ENCODE results near the gene ZNF74. TPM values are rescaled to one million over a fixed set of nuclear protein-coding genes. Genes with fewer than 3 reads are reported as not detected.

The ZNF74 gene
- total and polyA plus RNA-seq, 2 donors (not counting 1 experiment from before 2014, with no cell fraction given) = 11.6 TPM

DNA sequence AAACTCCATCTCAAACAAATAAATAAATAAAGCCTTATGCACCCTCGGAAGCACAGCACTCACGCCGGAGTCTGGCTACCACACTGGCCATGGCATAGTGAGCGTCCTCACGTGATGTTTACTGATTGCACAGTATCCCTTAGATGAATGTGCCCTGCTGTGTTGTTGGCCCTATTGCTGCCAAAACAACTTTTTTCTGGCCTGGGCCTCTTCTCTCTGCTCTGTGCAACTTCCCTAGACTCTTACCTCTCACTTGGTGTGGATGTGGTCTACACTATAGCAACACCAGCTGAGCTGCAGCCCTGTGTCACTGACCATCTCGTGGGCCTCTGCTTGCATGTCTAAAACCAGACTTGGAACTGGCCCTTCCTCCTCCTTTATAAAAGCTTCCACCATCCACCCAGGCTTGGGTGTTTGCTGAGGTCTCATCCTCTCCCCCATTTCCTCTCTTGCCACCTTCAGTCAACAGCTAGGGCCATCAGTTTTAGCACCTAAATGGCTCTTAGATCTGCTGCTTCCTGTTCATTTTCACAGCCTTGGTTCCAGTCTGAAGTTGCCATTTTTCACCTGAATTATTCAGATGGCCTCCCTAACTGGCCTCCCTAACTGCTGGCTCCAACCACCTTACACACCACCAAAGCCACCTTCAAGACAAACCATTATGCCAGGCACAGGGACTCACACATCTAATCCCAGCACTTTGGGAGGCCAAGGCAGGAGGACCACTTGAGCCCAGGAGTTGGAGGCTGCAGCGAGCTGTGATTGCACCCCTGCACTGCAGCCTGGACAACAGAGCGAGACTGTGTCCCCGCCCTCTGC is 9.2 kb downstream of the ZNF74 start:
- Histone ChIP-seq H3K4me1 (ENCODE audit: control insufficient read depth in 2 of 2, insufficient read depth in 2 of 2, low read length in 2 of 2) (peaks cover 0 to 6% of the 10 kb centered on the region in 2 donors), H3K27ac (ENCODE audit: low read length in 2 of 2) (no peak overlapping the region), H4K20me1 (ENCODE audit: control insufficient read depth, insufficient read depth, low read length, poor library complexity, severe bottlenecking) (no peaks in the 10 kb centered on the region), H3K36me3 (replicated peaks in 1 of 2; ENCODE audit: control extremely low read depth in 1 of 2, control insufficient read depth in 1 of 2, extremely low read depth in 1 of 2, insufficient read depth in 2 of 2, low read length in 1 of 2) (peaks cover 0 to 28% of the 10 kb centered on the region in 2 experiments), H3K79me2 (ENCODE audit: control insufficient read depth, insufficient read depth, low read length) (peaks cover 17% of the 10 kb centered on the region), H2AFZ (ENCODE audit: insufficient read depth, low read depth, low read length, poor library complexity, severe bottlenecking) (no peak overlapping the region), H3K4me3 (ENCODE audit: control extremely low read depth in 1 of 5, extremely low read depth in 1 of 5, insufficient read depth in 1 of 5, low read depth in 2 of 5, low read length in 4 of 5) (no peak overlapping the region), H3K9ac (ENCODE audit: low read length) (no peak overlapping the region), H3K9me3 (ENCODE audit: control extremely low read depth in 1 of 3, control insufficient read depth in 2 of 3, insufficient read depth in 1 of 3, low read length in 2 of 3) (no peaks in the 10 kb centered on the region), H3K27me3 (replicated peaks in 1 of 4; ENCODE audit: control extremely low read depth in 1 of 4, control insufficient read depth in 3 of 4, insufficient read depth in 4 of 4, low read length in 3 of 4) (no peaks in the 10 kb centered on the region), H3K4me2 (replicated peaks; ENCODE audit: low read depth, low read length, poor library complexity, severe bottlenecking) (no peak overlapping the region)
- H3K9me3 Mint-ChIP-seq (ENCODE audit: insufficient read depth) = no peaks in the 10 kb centered on the region
- POLR2A ChIA-PET = no interaction called here
- TF ChIP-seq, protein P1, sequence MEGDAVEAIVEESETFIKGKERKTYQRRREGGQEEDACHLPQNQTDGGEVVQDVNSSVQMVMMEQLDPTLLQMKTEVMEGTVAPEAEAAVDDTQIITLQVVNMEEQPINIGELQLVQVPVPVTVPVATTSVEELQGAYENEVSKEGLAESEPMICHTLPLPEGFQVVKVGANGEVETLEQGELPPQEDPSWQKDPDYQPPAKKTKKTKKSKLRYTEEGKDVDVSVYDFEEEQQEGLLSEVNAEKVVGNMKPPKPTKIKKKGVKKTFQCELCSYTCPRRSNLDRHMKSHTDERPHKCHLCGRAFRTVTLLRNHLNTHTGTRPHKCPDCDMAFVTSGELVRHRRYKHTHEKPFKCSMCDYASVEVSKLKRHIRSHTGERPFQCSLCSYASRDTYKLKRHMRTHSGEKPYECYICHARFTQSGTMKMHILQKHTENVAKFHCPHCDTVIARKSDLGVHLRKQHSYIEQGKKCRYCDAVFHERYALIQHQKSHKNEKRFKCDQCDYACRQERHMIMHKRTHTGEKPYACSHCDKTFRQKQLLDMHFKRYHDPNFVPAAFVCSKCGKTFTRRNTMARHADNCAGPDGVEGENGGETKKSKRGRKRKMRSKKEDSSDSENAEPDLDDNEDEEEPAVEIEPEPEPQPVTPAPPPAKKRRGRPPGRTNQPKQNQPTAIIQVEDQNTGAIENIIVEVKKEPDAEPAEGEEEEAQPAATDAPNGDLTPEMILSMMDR (IDR thresholded peaks at IDR 0.05) = no peak
- no peak for TF ChIP-seq EZH2 (IDR thresholded peaks at IDR 0.05; ENCODE audit: borderline replicate concordance, insufficient read depth, low read depth, low read length, poor library complexity, severe bottlenecking)
- CTCF ChIA-PET = interaction anchor here (0.6 to 0.9 kb wide), 2 partner anchors 15 to 19 kb away, joined by 3 read pairs; no protein-coding TSS in a partner anchor
- 98% methylated on average over 9 of the region's 9 CpGs for WGBS (ENCODE audit: insufficient coverage)
- intact Hi-C loops (cut with micrococcal nuclease) = no loop called here
- H3K4me1 Mint-ChIP-seq = no peaks in the 10 kb centered on the region
- DNase-seq (no peak), ATAC-seq (ENCODE audit: low read depth) (no peak)
- no peak overlapping the region for H3K4me3 Mint-ChIP-seq
- no peaks in the 10 kb centered on the region for H3K27me3 Mint-ChIP-seq
- no peak overlapping the region for H3K27ac Mint-ChIP-seq

DNA sequence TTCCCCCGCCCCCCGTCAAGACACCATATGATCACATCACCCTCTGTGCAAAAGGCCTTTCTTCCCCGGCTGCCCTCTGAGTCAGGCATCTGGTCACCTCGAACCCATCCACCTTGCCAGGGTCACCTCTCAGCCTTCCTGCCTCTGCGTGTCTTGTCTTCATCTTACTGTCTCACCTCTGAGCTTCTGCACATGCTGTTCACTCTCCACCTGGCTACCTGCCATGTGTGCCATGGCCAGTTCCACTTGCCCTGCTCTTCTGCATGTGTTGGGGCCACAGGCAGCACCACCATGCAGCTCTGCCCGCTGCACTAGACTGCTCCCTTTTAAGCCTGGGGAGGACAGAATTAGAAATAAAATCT is 9.8 kb downstream of the ZNF74 start:
- Histone ChIP-seq H3K4me2 (replicated peaks; ENCODE audit: low read depth, low read length, poor library complexity, severe bottlenecking) (no peak overlapping the region), H3K27me3 (replicated peaks in 1 of 4; ENCODE audit: control extremely low read depth in 1 of 4, control insufficient read depth in 3 of 4, insufficient read depth in 4 of 4, low read length in 3 of 4) (no peaks in the 10 kb centered on the region), H3K4me1 (ENCODE audit: control insufficient read depth in 2 of 2, insufficient read depth in 2 of 2, low read length in 2 of 2) (peaks cover 0 to 6% of the 10 kb centered on the region in 2 donors), H2AFZ (ENCODE audit: insufficient read depth, low read depth, low read length, poor library complexity, severe bottlenecking) (no peak overlapping the region), H3K9me3 (ENCODE audit: control extremely low read depth in 1 of 3, control insufficient read depth in 2 of 3, insufficient read depth in 1 of 3, low read length in 2 of 3) (no peaks in the 10 kb centered on the region), H3K4me3 (ENCODE audit: control extremely low read depth in 1 of 5, extremely low read depth in 1 of 5, insufficient read depth in 1 of 5, low read depth in 2 of 5, low read length in 4 of 5) (no peak overlapping the region), H3K27ac (ENCODE audit: low read length in 2 of 2) (no peak overlapping the region), H3K79me2 (ENCODE audit: control insufficient read depth, insufficient read depth, low read length) (peaks cover 15% of the 10 kb centered on the region), H3K9ac (ENCODE audit: low read length) (no peak overlapping the region), H3K36me3 (replicated peaks in 1 of 2; ENCODE audit: control extremely low read depth in 1 of 2, control insufficient read depth in 1 of 2, extremely low read depth in 1 of 2, insufficient read depth in 2 of 2, low read length in 1 of 2) (peaks cover 0 to 28% of the 10 kb centered on the region in 2 experiments), H4K20me1 (ENCODE audit: control insufficient read depth, insufficient read depth, low read length, poor library complexity, severe bottlenecking) (no peaks in the 10 kb centered on the region)
- intact Hi-C loops (cut with micrococcal nuclease) = no loop called here
- H3K4me3 Mint-ChIP-seq = no peak overlapping the region
- DNase-seq = no peak
- no peak for TF ChIP-seq EZH2 (IDR thresholded peaks at IDR 0.05; ENCODE audit: borderline replicate concordance, insufficient read depth, low read depth, low read length, poor library complexity, severe bottlenecking)
- TF ChIP-seq, protein P1 (IDR thresholded peaks at IDR 0.05) = no peak
- CTCF ChIA-PET = interaction anchor here (0.6 to 0.9 kb wide), 2 partner anchors 14 to 19 kb away, joined by 3 read pairs; no protein-coding TSS in a partner anchor
- ATAC-seq (ENCODE audit: low read depth) = no peak
- H3K9me3 Mint-ChIP-seq (ENCODE audit: insufficient read depth) = no peaks in the 10 kb centered on the region
- WGBS (ENCODE audit: insufficient coverage) = 82% methylated on average over 5 of the region's 6 CpGs
- H3K27me3 Mint-ChIP-seq = no peaks in the 10 kb centered on the region
- POLR2A ChIA-PET = no interaction called here
- no peak overlapping the region for H3K27ac Mint-ChIP-seq
- H3K4me1 Mint-ChIP-seq = no peaks in the 10 kb centered on the region

Data from B cell (primary cell).